HepG2 (cell line): ENCODE measurements around the gene RPTOR.

Source experiments
- CREM ChIP-seq, 2 experiments: sonication (generic) in 1 of 2; formaldehyde crosslinking in 1 of 2; IDR thresholded peaks; 2 replicates each; pipeline versions ENCODE4 v1.4.0 to v1.6.1; 2016 to 2020; ENCODE audit warnings: antibody characterized with exemption in 1 of 2, mild to moderate bottlenecking in 1 of 2, missing genetic modification reagents in 1 of 2
- ELF4 ChIP-seq: sonication (generic); formaldehyde crosslinking; IDR thresholded peaks from 2 replicates; pipeline ENCODE4 v1.5.0; 2020; ENCODE audit warnings: missing genetic modification reagents, mild to moderate bottlenecking, moderate library complexity, borderline replicate concordance
- EZH2 ChIP-seq: conservative IDR thresholded peaks from 2 replicates; pipeline ENCODE4 v1.6.1; 2012; ENCODE audit warnings: mild to moderate bottlenecking, low read depth, low read length, moderate library complexity
- POLR2A ChIP-seq, 2 experiments: IDR thresholded peaks; 2 replicates each; pipeline ENCODE4 v1.6.1; 2011; ENCODE audit warnings: low read depth in 2 of 2, low read length in 2 of 2, mild to moderate bottlenecking in 1 of 2, moderate library complexity in 1 of 2; ENCODE audit not compliant: insufficient read depth in 1 of 2
- POLR2AphosphoS5 ChIP-seq: IDR thresholded peaks from 2 replicates; pipeline ENCODE4 v1.6.1; 2012; ENCODE audit warnings: low read depth, low read length
- STAT5B ChIP-seq: sonication (generic); formaldehyde crosslinking; IDR thresholded peaks from 2 replicates; pipeline ENCODE4 v1.4.0; 2020; ENCODE audit warnings: missing genetic modification reagents
- ZC3H4 ChIP-seq: sonication (generic); formaldehyde crosslinking; IDR thresholded peaks from 2 replicates; pipeline ENCODE4 v1.4.0; 2020; ENCODE audit warnings: missing genetic modification reagents, borderline replicate concordance
- TF ChIP-seq, protein P1 (sequence below): sonication (generic); formaldehyde crosslinking; IDR thresholded peaks from 2 replicates; pipeline ENCODE4 v1.5.1; 2020; ENCODE audit warnings: mild to moderate bottlenecking, missing genetic modification reagents, moderate library complexity
- TF ChIP-seq, protein P2 (sequence below): sonication (generic); formaldehyde crosslinking; IDR thresholded peaks from 2 replicates; pipeline ENCODE4 v1.5.0; 2020; ENCODE audit warnings: mild to moderate bottlenecking, missing genetic modification reagents, moderate library complexity
- TF ChIP-seq, protein P3 (sequence below): sonication (generic); formaldehyde crosslinking; IDR thresholded peaks from 2 replicates; pipeline ENCODE4 v1.4.0; 2020; ENCODE audit warnings: low read depth, mild to moderate bottlenecking, missing genetic modification reagents
- TF ChIP-seq, protein P4 (sequence below), 2 experiments: sonication (generic) in 1 of 2; formaldehyde crosslinking in 1 of 2; IDR thresholded peaks; 2 replicates each; pipeline versions ENCODE4 v1.5.1 to v1.6.1; 2011 to 2020; ENCODE audit warnings: borderline replicate concordance in 1 of 2, low read depth in 1 of 2, low read length in 1 of 2, mild to moderate bottlenecking in 1 of 2, missing genetic modification reagents in 1 of 2, moderate library complexity in 1 of 2

DNA sequence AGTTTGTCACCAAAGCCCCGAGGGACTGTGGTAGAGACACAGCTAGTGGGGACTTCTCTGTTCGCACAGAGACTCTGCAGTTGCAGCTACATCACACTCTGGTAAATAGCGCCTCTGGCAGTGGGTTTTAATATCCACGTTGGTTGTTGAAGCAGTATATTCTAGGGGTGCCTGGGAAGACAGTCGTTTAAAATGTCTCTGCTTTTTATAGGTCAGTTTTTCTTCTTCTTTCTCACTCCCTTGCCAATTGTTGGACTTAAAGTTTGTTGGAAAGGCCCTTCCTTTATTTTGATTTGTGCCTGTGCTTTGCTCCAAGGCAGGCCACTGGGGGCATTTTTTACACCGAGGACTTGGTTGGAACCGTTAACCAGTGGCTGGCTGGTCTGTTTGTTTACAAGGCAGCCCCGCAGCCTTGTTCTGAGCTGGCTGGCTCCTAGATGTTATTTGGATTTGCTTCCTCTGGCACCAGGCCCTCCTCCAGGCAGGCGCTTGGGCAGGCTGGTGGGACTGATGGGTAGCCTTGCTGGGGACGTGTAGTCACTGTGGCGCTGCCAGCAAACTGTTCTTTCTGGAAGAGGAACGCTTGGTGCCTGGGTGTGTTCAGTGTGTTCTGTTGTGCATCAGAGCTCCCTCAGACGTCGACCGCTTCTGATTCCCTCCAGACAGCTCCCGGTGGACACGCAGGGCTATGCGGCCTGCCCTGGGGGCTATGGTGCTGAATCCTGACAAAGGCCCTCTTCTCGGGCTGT, 228.8 kb downstream of the RPTOR start:
- TF ChIP-seq POLR2AphosphoS5 = no peak
- TF ChIP-seq ELF4 = no peak
- TF ChIP-seq, protein P1, sequence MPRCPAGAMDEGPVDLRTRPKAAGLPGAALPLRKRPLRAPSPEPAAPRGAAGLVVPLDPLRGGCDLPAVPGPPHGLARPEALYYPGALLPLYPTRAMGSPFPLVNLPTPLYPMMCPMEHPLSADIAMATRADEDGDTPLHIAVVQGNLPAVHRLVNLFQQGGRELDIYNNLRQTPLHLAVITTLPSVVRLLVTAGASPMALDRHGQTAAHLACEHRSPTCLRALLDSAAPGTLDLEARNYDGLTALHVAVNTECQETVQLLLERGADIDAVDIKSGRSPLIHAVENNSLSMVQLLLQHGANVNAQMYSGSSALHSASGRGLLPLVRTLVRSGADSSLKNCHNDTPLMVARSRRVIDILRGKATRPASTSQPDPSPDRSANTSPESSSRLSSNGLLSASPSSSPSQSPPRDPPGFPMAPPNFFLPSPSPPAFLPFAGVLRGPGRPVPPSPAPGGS = no peak
- TF ChIP-seq, protein P2, sequence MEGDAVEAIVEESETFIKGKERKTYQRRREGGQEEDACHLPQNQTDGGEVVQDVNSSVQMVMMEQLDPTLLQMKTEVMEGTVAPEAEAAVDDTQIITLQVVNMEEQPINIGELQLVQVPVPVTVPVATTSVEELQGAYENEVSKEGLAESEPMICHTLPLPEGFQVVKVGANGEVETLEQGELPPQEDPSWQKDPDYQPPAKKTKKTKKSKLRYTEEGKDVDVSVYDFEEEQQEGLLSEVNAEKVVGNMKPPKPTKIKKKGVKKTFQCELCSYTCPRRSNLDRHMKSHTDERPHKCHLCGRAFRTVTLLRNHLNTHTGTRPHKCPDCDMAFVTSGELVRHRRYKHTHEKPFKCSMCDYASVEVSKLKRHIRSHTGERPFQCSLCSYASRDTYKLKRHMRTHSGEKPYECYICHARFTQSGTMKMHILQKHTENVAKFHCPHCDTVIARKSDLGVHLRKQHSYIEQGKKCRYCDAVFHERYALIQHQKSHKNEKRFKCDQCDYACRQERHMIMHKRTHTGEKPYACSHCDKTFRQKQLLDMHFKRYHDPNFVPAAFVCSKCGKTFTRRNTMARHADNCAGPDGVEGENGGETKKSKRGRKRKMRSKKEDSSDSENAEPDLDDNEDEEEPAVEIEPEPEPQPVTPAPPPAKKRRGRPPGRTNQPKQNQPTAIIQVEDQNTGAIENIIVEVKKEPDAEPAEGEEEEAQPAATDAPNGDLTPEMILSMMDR (CRISPR knock-in tag) = no peak
- TF ChIP-seq, protein P3, sequence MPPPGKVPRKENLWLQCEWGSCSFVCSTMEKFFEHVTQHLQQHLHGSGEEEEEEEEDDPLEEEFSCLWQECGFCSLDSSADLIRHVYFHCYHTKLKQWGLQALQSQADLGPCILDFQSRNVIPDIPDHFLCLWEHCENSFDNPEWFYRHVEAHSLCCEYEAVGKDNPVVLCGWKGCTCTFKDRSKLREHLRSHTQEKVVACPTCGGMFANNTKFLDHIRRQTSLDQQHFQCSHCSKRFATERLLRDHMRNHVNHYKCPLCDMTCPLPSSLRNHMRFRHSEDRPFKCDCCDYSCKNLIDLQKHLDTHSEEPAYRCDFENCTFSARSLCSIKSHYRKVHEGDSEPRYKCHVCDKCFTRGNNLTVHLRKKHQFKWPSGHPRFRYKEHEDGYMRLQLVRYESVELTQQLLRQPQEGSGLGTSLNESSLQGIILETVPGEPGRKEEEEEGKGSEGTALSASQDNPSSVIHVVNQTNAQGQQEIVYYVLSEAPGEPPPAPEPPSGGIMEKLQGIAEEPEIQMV = no peak
- no peak for TF ChIP-seq CREM (IDR thresholded peaks at IDR 0.05)
- TF ChIP-seq CREM (CRISPR knock-in tag; IDR thresholded peaks at IDR 0.05) = no peak
- TF ChIP-seq EZH2 = no peak
- no peak for TF ChIP-seq STAT5B (CRISPR knock-in tag)
- TF ChIP-seq, protein P4, sequence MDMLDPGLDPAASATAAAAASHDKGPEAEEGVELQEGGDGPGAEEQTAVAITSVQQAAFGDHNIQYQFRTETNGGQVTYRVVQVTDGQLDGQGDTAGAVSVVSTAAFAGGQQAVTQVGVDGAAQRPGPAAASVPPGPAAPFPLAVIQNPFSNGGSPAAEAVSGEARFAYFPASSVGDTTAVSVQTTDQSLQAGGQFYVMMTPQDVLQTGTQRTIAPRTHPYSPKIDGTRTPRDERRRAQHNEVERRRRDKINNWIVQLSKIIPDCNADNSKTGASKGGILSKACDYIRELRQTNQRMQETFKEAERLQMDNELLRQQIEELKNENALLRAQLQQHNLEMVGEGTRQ (IDR thresholded peaks at IDR 0.05; ENCODE audit: low read depth, low read length) = no peak
- TF ChIP-seq, protein P4 (CRISPR knock-in tag; IDR thresholded peaks at IDR 0.05; ENCODE audit: borderline replicate concordance) = no peak
- TF ChIP-seq POLR2A (IDR thresholded peaks at IDR 0.05; ENCODE audit: insufficient read depth in 1 of 2, low read depth in 2 of 2, low read length in 2 of 2) = no peak
- TF ChIP-seq ZC3H4 = no peak
